CD4-positive, alpha-beta T cell treated with Interleukin-10 for 1 hour (primary cell): ENCODE results near the gene MYO7A.
A peak's percentile ranks its signal among the peaks of the same experiment; 100 is the strongest.

ENCODE experiments used
- DNase-seq: peaks from one replicate; pipeline ENCODE4 v3.0.0-alpha.2; 2020

Gene MYO7A

GRCh38 chr11:77127920-77128691 is at the start of gene MYO7A:
MYO7A (plus strand) TSS chr11:77128246; CDS start chr11:77130635, 2,389 bp downstream.
- no peak for DNase-seq

- no peak for DNase-seq
These were observed 48.4 kb upstream of the MYO7A start for GRCh38 chr11:77079666-77080065.

- no peak for DNase-seq
These were observed 47.3 kb upstream of the MYO7A start for GRCh38 chr11:77080643-77081210.

GRCh38 chr11:77081381-77081851 is 46.6 kb upstream of the MYO7A start:
- no peak for DNase-seq

GRCh38 chr11:77081976-77082836 is 45.8 kb upstream of the MYO7A start:
- DNase-seq = no peak

GRCh38 chr11:77082838-77083565 is 45.0 kb upstream of the MYO7A start:
- peak; percentile 45 for DNase-seq

- no peak for DNase-seq
These were observed 44.3 kb upstream of the MYO7A start for GRCh38 chr11:77083566-77084245.

GRCh38 chr11:77084581-77085191 is 43.4 kb upstream of the MYO7A start:
- no peak for DNase-seq

- DNase-seq = no peak
These were observed 42.4 kb upstream of the MYO7A start for GRCh38 chr11:77085652-77086051.

GRCh38 chr11:77086521-77087472 is 41.2 kb upstream of the MYO7A start:
- DNase-seq = no peak

- no peak for DNase-seq
These were observed 40.3 kb upstream of the MYO7A start for GRCh38 chr11:77087723-77088225.

GRCh38 chr11:77088236-77089003 is 39.6 kb upstream of the MYO7A start:
- no peak for DNase-seq

- no peak for DNase-seq
These were observed 39.0 kb upstream of the MYO7A start for GRCh38 chr11:77089004-77089545.

- no peak for DNase-seq
These were observed 38.0 kb upstream of the MYO7A start for GRCh38 chr11:77090046-77090372.

- no peak for DNase-seq
These were observed 37.5 kb upstream of the MYO7A start for GRCh38 chr11:77090373-77091111.

- peak; percentile 82 for DNase-seq
These were observed 36.7 kb upstream of the MYO7A start for GRCh38 chr11:77091146-77091940.

- DNase-seq = no peak
These were observed 35.7 kb upstream of the MYO7A start for GRCh38 chr11:77092382-77092781.
